ENCODE data around the gene CACNA1I.

DNA sequence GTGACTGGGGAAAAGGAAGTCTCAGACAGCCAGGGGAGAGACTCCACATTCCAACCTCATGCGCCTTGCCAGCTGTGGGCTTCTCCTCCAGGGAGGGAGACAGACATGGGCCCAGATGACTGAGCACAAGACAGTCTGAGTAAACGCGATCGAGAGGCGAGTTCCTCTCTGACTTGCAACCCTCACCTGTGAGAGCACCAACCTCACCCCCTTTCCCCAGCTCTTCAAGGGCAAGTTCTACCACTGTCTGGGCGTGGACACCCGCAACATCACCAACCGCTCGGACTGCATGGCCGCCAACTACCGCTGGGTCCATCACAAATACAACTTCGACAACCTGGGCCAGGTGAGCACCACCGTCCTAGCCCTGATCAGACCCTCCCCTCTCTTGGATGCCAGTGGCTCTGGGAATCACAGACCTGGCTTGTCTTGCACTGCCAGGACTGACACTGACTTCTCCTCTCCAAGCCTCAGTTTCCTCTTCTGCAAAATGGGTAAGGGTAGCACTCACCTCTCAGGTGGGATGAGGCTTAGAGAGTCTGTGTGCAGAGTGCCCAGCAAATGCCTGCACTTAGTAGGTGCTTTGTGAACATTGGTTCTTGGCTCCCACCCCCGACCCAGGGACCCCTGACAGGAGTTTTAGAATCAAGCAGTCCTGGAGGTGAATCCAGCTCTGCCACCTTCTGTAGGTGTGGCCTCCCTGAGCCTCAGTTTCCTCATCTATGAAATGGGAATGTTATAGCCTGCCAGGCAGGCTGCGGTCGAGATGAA, 95.3 kb downstream of the CACNA1I start:
- TF ChIP-seq, protein P1, sequence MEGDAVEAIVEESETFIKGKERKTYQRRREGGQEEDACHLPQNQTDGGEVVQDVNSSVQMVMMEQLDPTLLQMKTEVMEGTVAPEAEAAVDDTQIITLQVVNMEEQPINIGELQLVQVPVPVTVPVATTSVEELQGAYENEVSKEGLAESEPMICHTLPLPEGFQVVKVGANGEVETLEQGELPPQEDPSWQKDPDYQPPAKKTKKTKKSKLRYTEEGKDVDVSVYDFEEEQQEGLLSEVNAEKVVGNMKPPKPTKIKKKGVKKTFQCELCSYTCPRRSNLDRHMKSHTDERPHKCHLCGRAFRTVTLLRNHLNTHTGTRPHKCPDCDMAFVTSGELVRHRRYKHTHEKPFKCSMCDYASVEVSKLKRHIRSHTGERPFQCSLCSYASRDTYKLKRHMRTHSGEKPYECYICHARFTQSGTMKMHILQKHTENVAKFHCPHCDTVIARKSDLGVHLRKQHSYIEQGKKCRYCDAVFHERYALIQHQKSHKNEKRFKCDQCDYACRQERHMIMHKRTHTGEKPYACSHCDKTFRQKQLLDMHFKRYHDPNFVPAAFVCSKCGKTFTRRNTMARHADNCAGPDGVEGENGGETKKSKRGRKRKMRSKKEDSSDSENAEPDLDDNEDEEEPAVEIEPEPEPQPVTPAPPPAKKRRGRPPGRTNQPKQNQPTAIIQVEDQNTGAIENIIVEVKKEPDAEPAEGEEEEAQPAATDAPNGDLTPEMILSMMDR (IDR thresholded peaks at IDR 0.05; ENCODE audit: low read depth, low read length), result no peak
- TF ChIP-seq POLR2A (IDR thresholded peaks at IDR 0.05; ENCODE audit: extremely low read depth, insufficient read length), result no peak
- TF ChIP-seq, protein P2, sequence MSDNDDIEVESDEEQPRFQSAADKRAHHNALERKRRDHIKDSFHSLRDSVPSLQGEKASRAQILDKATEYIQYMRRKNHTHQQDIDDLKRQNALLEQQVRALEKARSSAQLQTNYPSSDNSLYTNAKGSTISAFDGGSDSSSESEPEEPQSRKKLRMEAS (IDR thresholded peaks at IDR 0.05; ENCODE audit: low read depth, low read length), result no peak
- TF ChIP-seq MYC (IDR thresholded peaks at IDR 0.05; ENCODE audit: low read depth, low read length), result no peak
